22Rv1 (cell line): ENCODE data around the gene ACE2.

Experiments used
- H3K27ac ChIP-seq: fragments of 450-650 bp; 2 replicates; pipeline ENCODE4 v1.5.1; 2017
- CTCF ChIP-seq: fragments of 450-650 bp; IDR thresholded peaks from 2 replicates; pipeline ENCODE4 v1.5.1; 2017; ENCODE audit warnings: mild to moderate bottlenecking
- ZFX ChIP-seq: fragments of 450-650 bp; IDR thresholded peaks from 2 replicates; pipeline ENCODE4 v1.6.1; 2017; ENCODE audit warnings: antibody characterized with exemption, borderline replicate concordance

The ACE2 gene

GRCh38 chrX:15576019-15576418 is 24.7 kb downstream of the ACE2 start:
- TF ChIP-seq CTCF = no peak
- no peak for TF ChIP-seq ZFX

GRCh38 chrX:15574017-15574416 is 26.7 kb downstream of the ACE2 start:
- TF ChIP-seq ZFX (no peak), CTCF (no peak)
- no peak overlapping the region for H3K27ac ChIP-seq

More at GRCh38 chrX:15576019-15576418, 24.7 kb downstream of the ACE2 start:
- H3K27ac ChIP-seq = no peak overlapping the region

- H3K27ac ChIP-seq = no peak overlapping the region
- TF ChIP-seq ZFX (no peak), CTCF (no peak)
Measured at GRCh38 chrX:15570145-15570544, 30.6 kb downstream of the ACE2 start.

- no peak overlapping the region for H3K27ac ChIP-seq
- TF ChIP-seq CTCF (peak; percentile 76), ZFX (no peak)
Measured at GRCh38 chrX:15567886-15568616, 32.7 kb downstream of the ACE2 start.

- no peak overlapping the region for H3K27ac ChIP-seq
- no peak for TF ChIP-seq CTCF
- no peak for TF ChIP-seq ZFX
Measured at GRCh38 chrX:15567267-15567666, 33.5 kb downstream of the ACE2 start.

- TF ChIP-seq CTCF = no peak
- TF ChIP-seq ZFX = no peak
- H3K27ac ChIP-seq = no peak overlapping the region
Measured at GRCh38 chrX:15566244-15566643, 34.5 kb downstream of the ACE2 start.

- TF ChIP-seq ZFX (no peak), CTCF (peak; percentile 77)
- no peak overlapping the region for H3K27ac ChIP-seq
Measured at GRCh38 chrX:15564981-15565579, 35.7 kb downstream of the ACE2 start.
